H1 (cell line): ENCODE results near the gene LTBP4. TPM values are rescaled to one million over a fixed set of nuclear protein-coding genes. Genes with fewer than 3 reads are reported as not detected.
A peak's percentile ranks its signal among the peaks of the same experiment; 100 is the strongest.

Experiments used
- CTCF ChIP-seq, 3 experiments: IDR thresholded peaks; 1 replicate in 2 of 3; 2 replicates in 1 of 3; pipeline versions ENCODE4 v1.5.1 to v1.6.1; 2011; ENCODE audit warnings: low read length in 3 of 3, mild to moderate bottlenecking in 3 of 3, inconsistent platforms in 2 of 3, low read depth in 1 of 3, moderate library complexity in 1 of 3; ENCODE audit not compliant: insufficient read depth in 1 of 3; ENCODE audit errors: control extremely low read depth in 1 of 3
- JUND ChIP-seq: IDR thresholded peaks from 2 replicates; pipeline ENCODE4 v1.6.1; 2011; ENCODE audit warnings: mild to moderate bottlenecking, improper control_type of control experiment, low read length
- polyA plus RNA-seq, 7 experiments: library from polyadenylated mRNA; depleted of rRNA in 3 of 7; stranded (reverse) in 5 of 7; unstranded in 2 of 7; fragments of >200 nt in 5 of 7; fragments of 200-250 nt in 2 of 7; gene quantifications; 1 replicate in 5 of 7; 2 replicates in 1 of 7; 4 replicates in 1 of 7; pipeline versions ENCODE4 v1.2.1 to v1.2.3, GENCODE V29; 2011 to 2013; ENCODE audit warnings: missing spikeins in 2 of 7, mixed read lengths in 2 of 7
- total RNA-seq: library from RNA; stranded (reverse); fragmentation: NEBNext Ultra II Directional; extraction: Animal tissue kit (Norgen Biotek cat#: 25700); gene quantifications from 2 replicates; pipeline ENCODE4 v1.2.1, GENCODE V29; 2021

Gene LTBP4
- total and polyA plus RNA-seq, 2 of the 8 experiments (the other 6 are each of a cell fraction or from before 2014, with no cell fraction given): 54.5 to 77.1 TPM

DNA sequence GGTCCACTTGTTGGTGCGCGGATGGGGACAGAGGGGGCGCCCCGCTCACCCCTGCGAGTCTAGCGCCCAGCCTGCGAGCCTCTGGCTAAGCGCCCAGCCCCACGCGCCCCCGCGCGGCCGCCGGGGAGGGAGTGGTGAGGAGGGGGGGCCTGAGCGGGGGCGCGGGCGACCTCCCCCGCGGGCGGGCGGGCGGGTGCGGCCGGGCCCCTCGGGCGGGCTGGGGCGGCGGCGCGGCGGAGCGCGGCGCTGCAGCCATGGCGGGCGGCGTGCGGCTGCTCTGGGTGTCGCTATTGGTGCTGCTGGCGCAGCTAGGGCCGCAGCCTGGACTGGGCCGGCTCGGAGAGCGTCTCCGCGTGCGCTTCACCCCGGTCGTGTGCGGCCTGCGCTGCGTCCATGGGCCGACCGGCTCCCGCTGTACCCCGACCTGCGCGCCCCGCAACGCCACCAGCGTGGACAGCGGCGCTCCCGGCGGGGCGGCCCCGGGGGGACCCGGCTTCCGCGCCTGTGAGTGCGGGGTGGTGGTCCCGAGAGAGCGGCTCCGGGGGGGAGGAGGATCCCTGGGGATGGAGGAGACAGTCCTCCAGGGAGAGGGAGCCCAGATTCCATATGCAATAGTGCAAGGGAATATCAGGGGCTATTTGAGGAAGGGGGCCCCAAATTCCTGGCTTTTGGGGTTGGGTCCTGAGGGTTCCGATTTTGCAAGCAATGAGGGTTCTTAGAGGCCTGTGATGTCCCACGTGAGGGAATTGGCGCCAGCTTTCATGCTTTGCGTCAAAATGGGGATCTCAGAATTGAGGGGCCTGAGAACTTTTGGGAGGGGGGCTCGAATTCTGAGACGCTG is at the start of gene LTBP4 (continued):
- TF ChIP-seq JUND (no peak), CTCF (IDR thresholded peaks at IDR 0.05; ENCODE audit: control extremely low read depth in 1 of 3, insufficient read depth in 1 of 3, low read depth in 1 of 3, low read length in 3 of 3) (peak in 2 of 3 experiments; percentile 29 to 47; a peak in 3 of 4 replicates)
